OCI-LY1 (cell line): ENCODE measurements around the gene KCNJ14.

Source experiments
- H2AFZ ChIP-seq: fragments of 200-600 bp; sonication (generic), shearing (Covaris generic); 2 replicates; pipeline ENCODE4 v1.6.0; 2014; ENCODE audit warnings: antibody characterized with exemption, mild to moderate bottlenecking, low read length
- H3F3A ChIP-seq: fragments of 200-600 bp; sonication (generic), shearing (Covaris generic); 2 replicates; pipeline ENCODE4 v1.6.0; 2014; ENCODE audit warnings: mild to moderate bottlenecking, antibody characterized with exemption, low read length, moderate library complexity; ENCODE audit not compliant: insufficient read depth
- H3K27ac ChIP-seq: fragments of 200-600 bp; sonication (generic); 2 replicates; pipeline ENCODE4 v1.5.1; 2014; ENCODE audit warnings: low read length, mixed run types, mild to moderate bottlenecking, low read depth; ENCODE audit not compliant: poor library complexity, severe bottlenecking
- H3K27me3 ChIP-seq: fragments of 200-600 bp; sonication (generic); 2 replicates; pipeline ENCODE4 v1.6.0; 2014; ENCODE audit warnings: antibody characterized with exemption, mild to moderate bottlenecking, low read length, moderate library complexity; ENCODE audit not compliant: insufficient read depth
- H3K36me3 ChIP-seq: fragments of 200-600 bp; sonication (generic); 2 replicates; pipeline ENCODE4 v1.6.1; 2014; ENCODE audit warnings: mild to moderate bottlenecking, antibody characterized with exemption, low read length, moderate library complexity, mixed read lengths; ENCODE audit not compliant: insufficient read depth
- H3K4me1 ChIP-seq: fragments of 200-600 bp; sonication (generic); 2 replicates; pipeline ENCODE4 v1.5.1; 2014; ENCODE audit warnings: mild to moderate bottlenecking, low read length, moderate library complexity; ENCODE audit not compliant: insufficient read depth, severe bottlenecking
- H3K4me2 ChIP-seq: fragments of 200-600 bp; sonication (generic), shearing (Covaris generic); 2 replicates; pipeline ENCODE4 v1.6.1; 2014; ENCODE audit warnings: low read length
- H3K4me3 ChIP-seq: fragments of 200-600 bp; sonication (generic); 2 replicates; pipeline ENCODE4 v1.5.1; 2014; ENCODE audit warnings: low read length, low read depth, mild to moderate bottlenecking, mixed read lengths; ENCODE audit not compliant: poor library complexity, severe bottlenecking
- H3K79me2 ChIP-seq: fragments of 200-600 bp; shearing (Covaris generic); 2 replicates; pipeline ENCODE4 v1.6.1; 2016; ENCODE audit warnings: mixed run types, low read length, mixed read lengths; ENCODE audit not compliant: insufficient read depth
- H3K9ac ChIP-seq: fragments of 200-600 bp; sonication (generic), shearing (Covaris generic); 2 replicates; pipeline ENCODE4 v1.6.1; 2014; ENCODE audit warnings: mild to moderate bottlenecking, low read length, mixed read lengths
- H3K9me2 ChIP-seq: fragments of 200-600 bp; sonication (generic), shearing (Covaris generic); 2 replicates; pipeline ENCODE4 v1.6.1; 2014; ENCODE audit warnings: low read depth, mild to moderate bottlenecking, low read length, mixed read lengths
- H3K9me3 ChIP-seq: fragments of 200-600 bp; shearing (Covaris generic); 2 replicates; pipeline ENCODE4 v1.6.1; 2014; ENCODE audit warnings: low read length, mixed read lengths
- H4K20me1 ChIP-seq: fragments of 200-600 bp; sonication (generic), shearing (Covaris generic); 2 replicates; pipeline ENCODE4 v1.6.0; 2016; ENCODE audit warnings: mild to moderate bottlenecking, low read length; ENCODE audit not compliant: insufficient read depth
- CTCF ChIP-seq: fragments of 200-600 bp; sonication (generic), shearing (Covaris generic); IDR thresholded peaks from 2 replicates; pipeline ENCODE4 v1.5.1; 2017; ENCODE audit warnings: mild to moderate bottlenecking, antibody characterized with exemption, low read length, moderate library complexity, mixed read lengths
- EZH2 ChIP-seq: fragments of 200-600 bp; sonication (generic), shearing (Covaris generic); IDR thresholded peaks from 2 replicates; pipeline ENCODE4 v1.8.0; 2017; ENCODE audit warnings: borderline replicate concordance, mixed run types, mild to moderate bottlenecking, antibody characterized with exemption, low read length, moderate library complexity, mixed read lengths

The KCNJ14 gene

GRCh38 chr19:48511800-48512503 lies 56.6 kb downstream of the KCNJ14 start, which contains the start of gene LMTK3:
Gene LMTK3 (minus strand): TSS chr19:48511835. CDS start chr19:48511576, 259 bp downstream.
- Histone ChIP-seq H3K79me2 (no peaks in the 10 kb centered on the region), H3K9me3 (no peaks in the 10 kb centered on the region), H3K27me3 (no peaks in the 10 kb centered on the region), H3K9ac (peak within 1 kb of the TSS; percentile 72; the same call in 1 of the 2 replicates), H3F3A (no peaks in the 10 kb centered on the region), H3K9me2 (no peaks in the 10 kb centered on the region), H4K20me1 (no peaks in the 10 kb centered on the region), H3K4me1 (peaks cover 24% of the 10 kb centered on the region), H3K27ac (no peak within 1 kb of the TSS), H3K36me3 (no peaks in the 10 kb centered on the region), H3K4me2 (peak within 1 kb of the TSS; percentile 88), H2AFZ (no peak within 1 kb of the TSS), H3K4me3 (peak within 1 kb of the TSS; percentile 79)
- no peak for TF ChIP-seq CTCF

- no peak for TF ChIP-seq CTCF
- TF ChIP-seq EZH2: no peak
- no peaks in the 10 kb centered on the region for H3K9me3 ChIP-seq
- H4K20me1 ChIP-seq: no peaks in the 10 kb centered on the region
- H3K4me1 ChIP-seq: peaks cover 24% of the 10 kb centered on the region
- H3K9ac ChIP-seq: peak overlapping the region; percentile 72
- H3K79me2 ChIP-seq: no peaks in the 10 kb centered on the region
- H3K9me2 ChIP-seq: no peaks in the 10 kb centered on the region
- peak overlapping the region; percentile 88 for H3K4me2 ChIP-seq
- H3F3A ChIP-seq: no peaks in the 10 kb centered on the region
- H3K27me3 ChIP-seq: no peaks in the 10 kb centered on the region
- H3K4me3 ChIP-seq: peak overlapping the region; percentile 79
- no peaks in the 10 kb centered on the region for H3K36me3 ChIP-seq
- peak overlapping the region; percentile 38; the same call in 1 of the 2 replicates for H2AFZ ChIP-seq
- no peak overlapping the region for H3K27ac ChIP-seq
These were observed 57.3 kb downstream of the KCNJ14 start for GRCh38 chr19:48512504-48513288.

GRCh38 chr19:48513289-48514122 lies 58.1 kb downstream of the KCNJ14 start:
- H3K27me3 ChIP-seq: no peaks in the 10 kb centered on the region; the same call in 1 of the 2 replicates
- H3K36me3 ChIP-seq: no peaks in the 10 kb centered on the region
- H3F3A ChIP-seq: no peaks in the 10 kb centered on the region
- H3K4me2 ChIP-seq: peak overlapping the region; percentile 88
- no peak overlapping the region for H3K27ac ChIP-seq
- no peaks in the 10 kb centered on the region for H3K9me2 ChIP-seq
- H2AFZ ChIP-seq: peak overlapping the region; percentile 87
- no peak for TF ChIP-seq CTCF
- TF ChIP-seq EZH2: no peak
- H3K9me3 ChIP-seq: no peaks in the 10 kb centered on the region
- peak overlapping the region; percentile 72 for H3K9ac ChIP-seq
- no peaks in the 10 kb centered on the region for H4K20me1 ChIP-seq
- no peaks in the 10 kb centered on the region for H3K79me2 ChIP-seq
- H3K4me1 ChIP-seq: peaks cover 24% of the 10 kb centered on the region
- H3K4me3 ChIP-seq: peak overlapping the region; percentile 79
